ENCODE data around the gene ZSWIM7. TPM values are rescaled to one million over a fixed set of nuclear protein-coding genes. Genes with fewer than 3 reads are reported as not detected.

The ZSWIM7 gene
- total and polyA plus RNA-seq, 2 of the 4 experiments (the other 2 are of a cell fraction): 6.8 to 12.1 TPM

DNA sequence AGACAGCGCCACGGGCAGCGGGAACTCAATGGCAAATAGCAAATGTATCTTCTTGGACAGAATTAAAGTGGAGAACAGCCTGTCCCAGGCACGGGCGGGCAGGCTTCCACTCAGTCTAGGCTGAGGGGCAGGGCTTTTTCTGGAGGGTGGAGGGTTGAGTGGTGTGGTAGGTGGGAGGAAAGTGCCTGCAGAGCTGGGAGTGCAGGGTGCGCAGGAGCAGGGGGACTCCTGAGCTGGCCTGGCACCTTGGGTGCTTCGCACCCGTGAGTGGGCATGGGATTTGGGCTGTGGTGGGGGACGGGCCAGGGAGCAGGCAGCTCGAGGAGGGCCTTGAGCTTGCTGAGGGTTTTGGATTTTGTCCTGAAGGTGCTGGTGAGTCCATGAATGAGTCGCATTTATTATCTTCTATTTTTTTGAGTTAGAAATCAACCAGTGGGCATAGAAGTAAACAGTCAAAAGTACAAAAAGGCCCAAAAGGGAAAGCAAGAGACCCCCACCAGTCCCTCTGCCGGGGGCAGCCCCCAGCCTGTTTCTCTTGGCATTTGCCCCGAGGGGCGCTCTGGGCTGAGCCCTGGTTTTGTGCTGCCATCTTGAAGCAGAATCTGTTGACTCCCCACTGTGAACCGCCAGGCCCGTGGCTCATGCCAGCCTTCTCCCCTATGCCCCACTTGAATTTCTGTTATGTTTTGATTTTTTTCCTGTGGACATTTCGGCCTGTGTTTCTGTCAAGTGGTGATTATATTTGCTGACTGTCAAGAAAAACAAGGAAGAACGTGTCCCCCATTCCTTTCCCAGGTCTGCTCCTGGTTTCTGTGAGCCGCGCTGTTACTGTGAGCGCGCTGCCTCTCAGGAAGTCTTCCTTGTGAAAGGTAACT lies 46.4 kb downstream of the ZSWIM7 start:
- CTCF ChIA-PET: interaction anchor here (0.6 kb wide), 1 partner anchor 75 kb away, joined by 3 read pairs; no protein-coding TSS in a partner anchor
- no peak overlapping the region; the same call in 1 of the 2 replicates for H4K5ac ChIP-seq (ENCODE audit: low read depth, low read length)
- H2BK15ac ChIP-seq (ENCODE audit: low read depth, low read length): no peak overlapping the region
- TF ChIP-seq MAFK (IDR thresholded peaks at IDR 0.05; ENCODE audit: low read depth, low read length): 0 out of 2 replicates have a peak, but pooled peaks have one; percentile 21
- TF ChIP-seq POLR2A (IDR thresholded peaks at IDR 0.05; ENCODE audit: low read depth, low read length): no peak
- TF ChIP-seq FOS (IDR thresholded peaks at IDR 0.05; ENCODE audit: low read depth, low read length): no peak
- no peak overlapping the region for H3K23ac ChIP-seq (ENCODE audit: low read depth, low read length)
- peak overlapping the region; percentile 89; the same call in 1 of the 2 replicates for H2AK5ac ChIP-seq (ENCODE audit: low read depth, low read length)
- dilution Hi-C loops (cut with HindIII; ENCODE audit: low sequenced_read_pairs, unreplicated experiment): no loop called here
- H4K8ac ChIP-seq (ENCODE audit: low read depth in 2 of 2, low read length in 2 of 2): no peak overlapping the region
- no peak overlapping the region for H3K9ac ChIP-seq (ENCODE audit: low read depth, low read length)
- no peak overlapping the region for H3K4me2 ChIP-seq (ENCODE audit: low read depth, low read length)
- peak overlapping the region; percentile 19; the same call in 1 of the 2 replicates for H4K91ac ChIP-seq (ENCODE audit: insufficient read depth, low read depth, low read length)
- peaks cover 3% of the 10 kb centered on the region for H3K9me1 ChIP-seq (ENCODE audit: insufficient read depth, low read length)
- no peak overlapping the region for H3K27ac ChIP-seq (ENCODE audit: insufficient read depth, low read length)
- no peak overlapping the region for H3K18ac ChIP-seq (ENCODE audit: low read depth, low read length)
- intact Hi-C loops (cut with micrococcal nuclease): no loop called here
- H3K56ac ChIP-seq (ENCODE audit: extremely low read depth, insufficient read depth, low read length): no peak overlapping the region
- H3K36me3 ChIP-seq (ENCODE audit: control insufficient read depth, insufficient read depth, low read length): 0 out of 2 replicates have a peak, but pooled peaks cover 2% of the 10 kb centered on the region
- no TSS peak for BruUV-seq (replicated peaks)
- H3K4me1 ChIP-seq (ENCODE audit: control insufficient read depth, insufficient read depth, low read length): peaks cover 6% of the 10 kb centered on the region
- no peak for ATAC-seq (ENCODE audit: low read depth)
- H3K27me3 ChIP-seq (ENCODE audit: control insufficient read depth, insufficient read depth, low read length): no peaks in the 10 kb centered on the region
- H3K4me3 ChIP-seq (ENCODE audit: insufficient read depth, low read depth, low read length): no peak overlapping the region
- DNase-seq: no peak
- POLR2A ChIA-PET (ENCODE audit: unreplicated experiment): no interaction called here
- peak overlapping the region; percentile 70; the same call in 1 of the 2 replicates for H3K4ac ChIP-seq (ENCODE audit: low read depth, low read length)
- peaks cover 18 to 33% of the 10 kb centered on the region in 2 experiments; a peak in 3 of 4 replicates for H3K79me1 ChIP-seq (ENCODE audit: low read depth in 1 of 2, low read length in 2 of 2)
- no peak overlapping the region for H2BK5ac ChIP-seq (ENCODE audit: low read depth, low read length, poor library complexity, severe bottlenecking)
- in situ Hi-C loops (cut with MboI; ENCODE audit: low sequenced_read_pairs): loop anchor here (25.0 kb wide), 1 partner anchor 691 kb away; the partner anchor contains the start of gene PMP22
- no peaks in the 10 kb centered on the region for H4K20me1 ChIP-seq (ENCODE audit: insufficient read depth, low read length)
- no peak overlapping the region; the same call in 1 of the 2 replicates for H3K14ac ChIP-seq (replicated peaks; ENCODE audit: low read depth, low read length)
- no peak overlapping the region; the same call in 1 of the 2 replicates for H2BK20ac ChIP-seq (ENCODE audit: low read depth, low read length)
- H3K9me3 ChIP-seq (ENCODE audit: control insufficient read depth, insufficient read depth, low read length): no peaks in the 10 kb centered on the region
- no peak overlapping the region for H2AK9ac ChIP-seq (replicated peaks; ENCODE audit: low read depth, low read length, poor library complexity)
- H2AFZ ChIP-seq (replicated peaks; ENCODE audit: low read length, poor library complexity): no peak overlapping the region
- H2BK120ac ChIP-seq (ENCODE audit: low read depth, low read length): peak overlapping the region; percentile 4; the same call in 1 of the 2 replicates
- 100% methylated on average over 5 of the region's 22 CpGs; no CpG with 5 or more reads in 1 of the 2 experiments for WGBS, 2 experiments (ENCODE audit: extremely low coverage in 2 of 2, insufficient read length in 1 of 2)

Measured in IMR-90 (cell line).